HEK293 (cell line): ENCODE measurements around the gene WSCD2.

ENCODE experiments used
- CTCF ChIA-PET: fragments of 350-600 bp; formaldehyde crosslinking; extraction: SDS; loops from one replicate; lab custom pipeline; 2021; ENCODE audit warnings: antibody characterized with exemption; lab: Yijun Ruan, JAX
- POLR2A ChIA-PET: fragments of 300-600 bp; formaldehyde crosslinking; extraction: SDS; loops from one replicate; lab custom pipeline; 2020; ENCODE audit warnings: antibody characterized with exemption, inconsistent platforms; lab: Yijun Ruan, JAX
- H3K27ac ChIP-seq: fragments of 200-500 bp; sonication (Bioruptor generic); 2 replicates; pipeline ENCODE4 v1.5.1; 2014; ENCODE audit warnings: low read depth, low read length, control low read depth, inconsistent platforms; ENCODE audit errors: extremely low read depth
- H3K36me3 ChIP-seq, 2 experiments: fragments of 200-500 bp in 1 of 2; sonication (Bioruptor generic) in 1 of 2; 1 replicate in 1 of 2; 2 replicates in 1 of 2; pipeline ENCODE4 v1.5.1; 2014 to 2017; ENCODE audit warnings: inconsistent platforms in 2 of 2, low read length in 2 of 2; ENCODE audit not compliant: control insufficient read depth in 2 of 2, insufficient read depth in 1 of 2
- H3K4me1 ChIP-seq: fragments of 200-500 bp; sonication (Bioruptor generic); 2 replicates; pipeline ENCODE4 v1.5.1; 2014; ENCODE audit warnings: mild to moderate bottlenecking, low read length, inconsistent platforms; ENCODE audit not compliant: control insufficient read depth, insufficient read depth
- H3K4me3 ChIP-seq: 2 replicates; pipeline ENCODE4 v1.5.1; 2011; ENCODE audit warnings: low read depth, mild to moderate bottlenecking, control low read depth, low read length, moderate library complexity
- H3K9me3 ChIP-seq: fragments of 200-500 bp; sonication (Bioruptor generic); 2 replicates; pipeline ENCODE4 v1.5.1; 2014; ENCODE audit warnings: low read depth, low read length, inconsistent platforms; ENCODE audit not compliant: control insufficient read depth, insufficient read depth
- HOXA7 ChIP-seq: sonication (generic); formaldehyde crosslinking; IDR thresholded peaks from 2 replicates; pipeline ENCODE4 v1.8.1; 2022; ENCODE audit warnings: missing genetic modification reagents, borderline replicate concordance
- PRDM10 ChIP-seq: fragments of 450-650 bp; formaldehyde crosslinking; IDR thresholded peaks from 2 replicates; pipeline ENCODE4 v1.5.1; 2016; ENCODE audit warnings: missing biosample characterization, missing genetic modification characterization
- TCF7L2 ChIP-seq: IDR thresholded peaks from 2 replicates; pipeline ENCODE4 v1.6.1; 2011; ENCODE audit warnings: low read depth, mild to moderate bottlenecking, inconsistent platforms, low read length, moderate library complexity, borderline replicate concordance
- ZIC2 ChIP-seq: fragments of 450-650 bp; formaldehyde crosslinking; IDR thresholded peaks from 2 replicates; pipeline ENCODE4 v1.5.1; 2016; ENCODE audit warnings: missing biosample characterization, missing genetic modification characterization
- ZNF10 ChIP-seq: fragments of 450-650 bp; formaldehyde crosslinking; IDR thresholded peaks from 2 replicates; pipeline ENCODE4 v1.5.1; 2017; ENCODE audit warnings: missing biosample characterization, missing genetic modification characterization
- ZNF174 ChIP-seq: fragments of 450-650 bp; formaldehyde crosslinking; IDR thresholded peaks from 2 replicates; pipeline ENCODE4 v1.5.0; 2017; ENCODE audit warnings: missing biosample characterization, mild to moderate bottlenecking, missing genetic modification characterization
- ZNF223 ChIP-seq: fragments of 450-650 bp; formaldehyde crosslinking; IDR thresholded peaks from 2 replicates; pipeline ENCODE4 v1.5.1; 2016; ENCODE audit warnings: missing biosample characterization, missing genetic modification characterization
- ZNF426 ChIP-seq: fragments of 450-650 bp; formaldehyde crosslinking; IDR thresholded peaks from 2 replicates; pipeline ENCODE4 v1.5.1; 2017; ENCODE audit warnings: missing biosample characterization, missing genetic modification characterization, mild to moderate bottlenecking, inconsistent platforms, moderate library complexity
- ZNF433 ChIP-seq: fragments of 450-650 bp; formaldehyde crosslinking; IDR thresholded peaks from 2 replicates; pipeline ENCODE4 v1.5.1; 2016; ENCODE audit warnings: missing biosample characterization, missing genetic modification characterization, low read depth
- ZNF513 ChIP-seq: fragments of 450-650 bp; IDR thresholded peaks from 2 replicates; pipeline ENCODE4 v1.5.1; 2018; ENCODE audit warnings: missing biosample characterization, missing genetic modification characterization
- ZNF514 ChIP-seq: fragments of 450-650 bp; formaldehyde crosslinking; IDR thresholded peaks from 2 replicates; pipeline ENCODE4 v1.5.1; 2016; ENCODE audit warnings: missing biosample characterization, missing genetic modification characterization
- ZNF701 ChIP-seq: fragments of 450-650 bp; formaldehyde crosslinking; IDR thresholded peaks from 2 replicates; pipeline ENCODE4 v1.5.1; 2016; ENCODE audit warnings: missing biosample characterization, missing genetic modification characterization
- ZXDB ChIP-seq: fragments of 450-650 bp; formaldehyde crosslinking; IDR thresholded peaks from 2 replicates; pipeline ENCODE4 v1.5.1; 2016; ENCODE audit warnings: missing biosample characterization, missing genetic modification characterization
- TF ChIP-seq, protein P1 (sequence below): fragments of 450-650 bp; formaldehyde crosslinking; IDR thresholded peaks from 2 replicates; pipeline ENCODE4 v1.5.1; 2017; ENCODE audit warnings: missing biosample characterization, missing genetic modification characterization
- TF ChIP-seq, protein P2 (sequence below): fragments of 450-650 bp; formaldehyde crosslinking; IDR thresholded peaks from 2 replicates; pipeline ENCODE4 v1.5.1; 2016; ENCODE audit warnings: missing biosample characterization, missing genetic modification characterization
- TF ChIP-seq, protein P3 (sequence below): fragments of 450-650 bp; formaldehyde crosslinking; IDR thresholded peaks from 2 replicates; pipeline ENCODE4 v1.5.1; 2016; ENCODE audit warnings: missing biosample characterization, missing genetic modification characterization

Gene WSCD2

GRCh38 chr12:108211157-108211556 is 82.1 kb downstream of the WSCD2 start:
- no peaks in the 10 kb centered on the region for H3K4me1 ChIP-seq
- no peak overlapping the region for H3K4me3 ChIP-seq
- CTCF ChIA-PET = no interaction called here
- POLR2A ChIA-PET = no interaction called here
- H3K9me3 ChIP-seq = no peaks in the 10 kb centered on the region
- no peak overlapping the region for H3K27ac ChIP-seq
- H3K36me3 ChIP-seq = no peaks in the 10 kb centered on the region
- TF ChIP-seq ZNF174 (tag by site-specific recombination) (no peak), PRDM10 (tag by site-specific recombination) (no peak), ZNF433 (tag by site-specific recombination) (no peak), ZNF701 (tag by site-specific recombination) (no peak), ZNF426 (tag by site-specific recombination) (no peak), ZNF10 (tag by site-specific recombination) (no peak), ZXDB (no peak), TCF7L2 (no peak)
- TF ChIP-seq, protein P1, sequence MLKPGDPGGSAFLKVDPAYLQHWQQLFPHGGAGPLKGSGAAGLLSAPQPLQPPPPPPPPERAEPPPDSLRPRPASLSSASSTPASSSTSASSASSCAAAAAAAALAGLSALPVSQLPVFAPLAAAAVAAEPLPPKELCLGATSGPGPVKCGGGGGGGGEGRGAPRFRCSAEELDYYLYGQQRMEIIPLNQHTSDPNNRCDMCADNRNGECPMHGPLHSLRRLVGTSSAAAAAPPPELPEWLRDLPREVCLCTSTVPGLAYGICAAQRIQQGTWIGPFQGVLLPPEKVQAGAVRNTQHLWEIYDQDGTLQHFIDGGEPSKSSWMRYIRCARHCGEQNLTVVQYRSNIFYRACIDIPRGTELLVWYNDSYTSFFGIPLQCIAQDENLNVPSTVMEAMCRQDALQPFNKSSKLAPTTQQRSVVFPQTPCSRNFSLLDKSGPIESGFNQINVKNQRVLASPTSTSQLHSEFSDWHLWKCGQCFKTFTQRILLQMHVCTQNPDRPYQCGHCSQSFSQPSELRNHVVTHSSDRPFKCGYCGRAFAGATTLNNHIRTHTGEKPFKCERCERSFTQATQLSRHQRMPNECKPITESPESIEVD (tag by site-specific recombination) = no peak

- Histone ChIP-seq H3K36me3 (no peaks in the 10 kb centered on the region), H3K4me1 (no peaks in the 10 kb centered on the region), H3K9me3 (no peaks in the 10 kb centered on the region), H3K4me3 (no peak overlapping the region), H3K27ac (no peak overlapping the region)
- ChIA-PET POLR2A (no interaction called here), CTCF (no interaction called here)
- TF ChIP-seq, protein P2, sequence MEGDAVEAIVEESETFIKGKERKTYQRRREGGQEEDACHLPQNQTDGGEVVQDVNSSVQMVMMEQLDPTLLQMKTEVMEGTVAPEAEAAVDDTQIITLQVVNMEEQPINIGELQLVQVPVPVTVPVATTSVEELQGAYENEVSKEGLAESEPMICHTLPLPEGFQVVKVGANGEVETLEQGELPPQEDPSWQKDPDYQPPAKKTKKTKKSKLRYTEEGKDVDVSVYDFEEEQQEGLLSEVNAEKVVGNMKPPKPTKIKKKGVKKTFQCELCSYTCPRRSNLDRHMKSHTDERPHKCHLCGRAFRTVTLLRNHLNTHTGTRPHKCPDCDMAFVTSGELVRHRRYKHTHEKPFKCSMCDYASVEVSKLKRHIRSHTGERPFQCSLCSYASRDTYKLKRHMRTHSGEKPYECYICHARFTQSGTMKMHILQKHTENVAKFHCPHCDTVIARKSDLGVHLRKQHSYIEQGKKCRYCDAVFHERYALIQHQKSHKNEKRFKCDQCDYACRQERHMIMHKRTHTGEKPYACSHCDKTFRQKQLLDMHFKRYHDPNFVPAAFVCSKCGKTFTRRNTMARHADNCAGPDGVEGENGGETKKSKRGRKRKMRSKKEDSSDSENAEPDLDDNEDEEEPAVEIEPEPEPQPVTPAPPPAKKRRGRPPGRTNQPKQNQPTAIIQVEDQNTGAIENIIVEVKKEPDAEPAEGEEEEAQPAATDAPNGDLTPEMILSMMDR = no peak
- TF ChIP-seq ZIC2 (tag by site-specific recombination) (no peak), HOXA7 (CRISPR knock-in tag) (no peak), ZNF223 (tag by site-specific recombination) (no peak)
These were observed 84.9 kb downstream of the WSCD2 start for GRCh38 chr12:108213871-108214445.

DNA sequence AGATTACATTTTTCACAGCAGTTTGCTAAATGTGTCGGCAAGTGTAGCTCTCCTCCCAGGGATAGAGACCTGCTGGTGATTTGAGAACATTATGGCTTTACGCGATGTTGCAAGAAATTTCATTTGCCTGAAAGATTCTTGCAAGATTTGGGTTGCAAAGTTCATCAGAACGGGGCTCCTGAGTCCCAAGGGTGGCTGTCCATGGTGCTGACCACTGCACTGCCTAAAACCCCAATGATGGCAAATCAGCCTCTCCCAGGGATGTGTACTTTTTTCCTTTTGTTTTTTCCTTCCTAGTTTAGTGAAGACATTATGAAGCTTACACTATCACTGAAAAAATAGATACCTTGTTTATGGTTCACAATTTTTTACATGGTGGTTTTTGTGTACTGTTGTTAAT is 85.4 kb downstream of the WSCD2 start:
- ChIA-PET POLR2A (no interaction called here), CTCF (no interaction called here)

More for the DNA sequence above, 85.4 kb downstream of the WSCD2 start:
- H3K4me1 ChIP-seq = no peaks in the 10 kb centered on the region
- no peaks in the 10 kb centered on the region for H3K9me3 ChIP-seq
- no peak overlapping the region for H3K27ac ChIP-seq
- no peaks in the 10 kb centered on the region for H3K36me3 ChIP-seq
- H3K4me3 ChIP-seq = no peak overlapping the region
- TF ChIP-seq, protein P3, sequence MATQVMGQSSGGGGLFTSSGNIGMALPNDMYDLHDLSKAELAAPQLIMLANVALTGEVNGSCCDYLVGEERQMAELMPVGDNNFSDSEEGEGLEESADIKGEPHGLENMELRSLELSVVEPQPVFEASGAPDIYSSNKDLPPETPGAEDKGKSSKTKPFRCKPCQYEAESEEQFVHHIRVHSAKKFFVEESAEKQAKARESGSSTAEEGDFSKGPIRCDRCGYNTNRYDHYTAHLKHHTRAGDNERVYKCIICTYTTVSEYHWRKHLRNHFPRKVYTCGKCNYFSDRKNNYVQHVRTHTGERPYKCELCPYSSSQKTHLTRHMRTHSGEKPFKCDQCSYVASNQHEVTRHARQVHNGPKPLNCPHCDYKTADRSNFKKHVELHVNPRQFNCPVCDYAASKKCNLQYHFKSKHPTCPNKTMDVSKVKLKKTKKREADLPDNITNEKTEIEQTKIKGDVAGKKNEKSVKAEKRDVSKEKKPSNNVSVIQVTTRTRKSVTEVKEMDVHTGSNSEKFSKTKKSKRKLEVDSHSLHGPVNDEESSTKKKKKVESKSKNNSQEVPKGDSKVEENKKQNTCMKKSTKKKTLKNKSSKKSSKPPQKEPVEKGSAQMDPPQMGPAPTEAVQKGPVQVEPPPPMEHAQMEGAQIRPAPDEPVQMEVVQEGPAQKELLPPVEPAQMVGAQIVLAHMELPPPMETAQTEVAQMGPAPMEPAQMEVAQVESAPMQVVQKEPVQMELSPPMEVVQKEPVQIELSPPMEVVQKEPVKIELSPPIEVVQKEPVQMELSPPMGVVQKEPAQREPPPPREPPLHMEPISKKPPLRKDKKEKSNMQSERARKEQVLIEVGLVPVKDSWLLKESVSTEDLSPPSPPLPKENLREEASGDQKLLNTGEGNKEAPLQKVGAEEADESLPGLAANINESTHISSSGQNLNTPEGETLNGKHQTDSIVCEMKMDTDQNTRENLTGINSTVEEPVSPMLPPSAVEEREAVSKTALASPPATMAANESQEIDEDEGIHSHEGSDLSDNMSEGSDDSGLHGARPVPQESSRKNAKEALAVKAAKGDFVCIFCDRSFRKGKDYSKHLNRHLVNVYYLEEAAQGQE (tag by site-specific recombination) = peak; percentile 97
- TF ChIP-seq ZNF514 (tag by site-specific recombination) (no peak), ZNF513 (tag by site-specific recombination) (no peak)
- TF ChIP-seq, all 188 proteins: peak for 1
